HK-2 (cell line): ENCODE data around the gene CHRNB1.

Source experiments
- DNase-seq: peaks from one replicate; pipeline ENCODE4 v3.0.0-alpha.2; 2018; ENCODE audit not compliant: unreplicated experiment

The CHRNB1 gene

DNA sequence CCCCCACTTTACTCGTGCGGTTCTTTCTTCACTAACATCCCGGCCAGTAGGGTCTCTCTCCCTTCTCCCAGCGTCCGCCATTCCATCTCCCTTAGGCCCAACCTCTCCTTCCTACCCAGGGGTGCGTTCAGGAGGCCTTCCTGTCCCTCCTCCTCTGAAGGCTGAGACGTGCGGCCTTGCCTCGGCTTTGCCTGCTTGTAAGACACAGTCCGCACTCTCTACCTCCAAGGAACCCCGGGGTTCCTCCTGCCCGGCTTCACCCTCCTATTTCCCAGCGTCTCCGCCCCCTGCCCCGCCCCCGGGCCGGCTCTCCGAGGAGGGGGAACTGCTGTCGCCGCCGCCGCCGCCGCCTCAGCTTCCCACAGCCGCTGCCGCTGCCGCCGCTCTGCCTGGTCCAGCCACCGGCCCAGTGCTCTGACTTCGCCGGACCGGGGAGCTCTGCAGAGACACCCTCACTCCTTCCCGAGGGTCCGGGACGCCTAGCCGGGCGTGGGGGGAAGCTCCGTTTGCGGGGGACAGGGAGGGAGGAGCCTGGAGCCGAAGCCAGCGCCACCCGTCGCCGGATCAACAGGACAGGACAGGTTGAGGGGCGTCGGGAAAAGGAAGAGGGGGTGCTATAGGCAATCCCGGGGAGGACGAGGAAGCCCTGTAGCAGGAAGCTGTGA is 6.8 kb upstream of the CHRNB1 start:
- DNase-seq, result no peak

DNA sequence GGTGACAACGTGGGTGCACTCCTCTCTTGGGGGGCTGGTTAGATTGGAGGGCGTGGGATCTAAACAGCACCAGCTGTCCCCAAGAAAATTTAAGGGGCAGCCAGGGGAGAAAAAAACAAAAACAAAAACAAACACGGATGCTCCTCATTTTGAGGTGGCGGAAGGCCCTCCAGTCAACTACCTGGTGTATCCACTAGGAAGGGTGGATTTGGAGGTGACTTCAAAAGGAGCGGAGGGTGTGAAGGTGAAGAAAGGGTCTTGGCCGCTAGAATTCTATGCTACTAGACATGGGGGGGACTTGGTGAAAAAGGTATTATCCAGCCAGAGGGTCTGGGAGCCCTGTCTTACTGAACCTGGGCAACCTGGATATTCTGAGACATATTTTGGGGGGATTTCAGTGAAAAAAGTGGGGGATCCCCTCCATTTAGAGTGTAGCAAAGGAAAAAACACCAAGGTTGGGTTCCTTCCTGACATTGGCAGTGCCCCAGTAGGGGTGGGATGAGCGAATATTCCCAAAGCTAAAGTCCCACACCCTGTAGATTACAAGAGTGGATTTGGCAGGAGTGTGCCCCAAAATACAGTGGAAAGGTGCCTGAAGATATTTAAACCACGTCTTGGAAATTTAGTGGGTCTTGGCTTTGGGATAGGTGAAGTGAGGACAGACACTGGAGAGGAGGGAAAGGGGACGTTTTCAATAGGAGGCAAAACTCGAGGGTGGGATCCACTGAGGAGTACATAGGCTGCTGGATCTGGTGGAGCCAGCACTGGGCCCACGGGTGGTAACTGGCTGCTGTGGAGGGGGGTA is 6.0 kb upstream of the CHRNB1 start:
- no peak for DNase-seq

DNA sequence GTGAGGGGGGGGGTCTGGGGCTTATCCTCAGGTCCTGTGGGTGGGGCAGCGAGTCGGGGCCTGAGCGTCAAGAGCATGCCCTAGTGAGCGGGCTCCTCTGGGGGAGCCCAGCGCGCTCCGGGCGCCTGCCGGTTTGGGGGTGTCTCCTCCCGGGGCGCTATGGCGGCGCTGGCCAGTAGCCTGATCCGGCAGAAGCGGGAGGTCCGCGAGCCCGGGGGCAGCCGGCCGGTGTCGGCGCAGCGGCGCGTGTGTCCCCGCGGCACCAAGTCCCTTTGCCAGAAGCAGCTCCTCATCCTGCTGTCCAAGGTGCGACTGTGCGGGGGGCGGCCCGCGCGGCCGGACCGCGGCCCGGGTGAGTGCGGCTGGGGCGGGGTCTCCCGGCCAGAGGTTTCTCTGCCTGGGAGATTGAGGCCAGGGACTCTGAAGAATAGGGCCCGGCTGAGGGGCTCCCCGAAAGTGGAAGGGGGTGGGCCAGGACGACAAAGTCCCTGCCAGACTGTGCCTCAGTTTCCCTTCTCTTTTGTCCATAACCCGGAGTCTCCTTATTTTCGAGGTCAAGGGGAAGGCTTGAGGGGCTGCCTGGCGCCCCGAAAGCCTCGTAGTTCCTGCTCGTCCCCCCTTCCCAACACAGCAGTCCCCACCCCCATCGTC is 5.3 kb upstream of the CHRNB1 start, which contains the start of gene FGF11:
FGF11 (plus strand) TSS at position 51 of the 651 bp plus-strand sequence; CDS start at position 160, 109 bp downstream.
- no peak for DNase-seq

DNA sequence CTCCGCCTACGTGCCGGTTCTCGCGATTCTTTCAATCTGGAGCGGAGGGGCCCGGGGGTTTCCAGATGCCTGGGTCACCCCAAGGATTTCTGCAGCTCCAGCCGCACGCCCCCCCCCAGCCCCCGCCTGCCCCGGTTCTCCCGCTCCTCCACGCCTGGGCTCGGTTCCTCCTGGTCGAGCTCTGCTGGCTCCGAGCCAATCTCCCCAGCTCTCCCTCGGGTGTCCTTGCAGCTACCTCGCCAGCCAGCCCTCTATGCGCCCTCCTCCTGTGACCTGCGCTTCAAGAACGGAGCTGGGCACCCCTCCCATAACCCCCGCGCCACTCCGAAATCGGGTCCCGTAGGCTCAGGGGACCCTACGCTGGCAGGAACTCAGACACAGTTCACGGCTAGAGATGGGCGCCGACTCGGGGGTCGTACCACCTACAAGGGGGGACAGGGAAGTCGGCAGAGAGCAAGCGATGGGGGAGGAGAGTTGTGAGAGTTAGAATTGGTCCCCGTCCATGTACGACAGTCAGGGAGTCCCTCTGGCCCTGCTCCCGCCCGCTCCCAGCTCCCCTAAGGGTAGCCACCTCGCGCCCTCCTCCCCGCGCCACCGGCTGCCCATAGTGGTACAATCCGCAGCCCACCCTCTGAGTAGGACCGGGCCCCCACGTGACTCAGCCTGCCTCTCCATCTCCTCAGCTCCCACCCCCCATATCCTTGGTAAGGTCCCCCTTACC is 4.6 kb upstream of the CHRNB1 start:
- DNase-seq, result peak; percentile 78

DNA sequence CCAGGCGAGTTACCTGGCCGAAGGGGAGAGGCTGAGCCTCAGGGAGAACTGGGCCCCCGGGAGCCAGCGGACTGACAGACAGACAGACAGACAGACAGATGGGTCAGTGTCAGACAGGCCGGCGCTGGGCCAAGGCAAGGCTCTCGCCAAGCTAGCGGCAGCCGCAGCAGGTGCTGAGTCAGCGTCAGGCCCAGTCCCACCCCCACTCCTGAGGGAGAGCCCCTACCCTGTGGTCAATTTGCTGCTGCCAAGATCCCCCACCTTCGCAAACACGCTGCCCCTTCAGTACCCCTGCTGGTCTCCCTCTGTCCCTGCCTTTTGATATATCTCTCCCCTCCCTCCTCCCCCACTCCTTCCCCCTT is 4.0 kb upstream of the CHRNB1 start:
- DNase-seq, result peak; percentile 85

DNA sequence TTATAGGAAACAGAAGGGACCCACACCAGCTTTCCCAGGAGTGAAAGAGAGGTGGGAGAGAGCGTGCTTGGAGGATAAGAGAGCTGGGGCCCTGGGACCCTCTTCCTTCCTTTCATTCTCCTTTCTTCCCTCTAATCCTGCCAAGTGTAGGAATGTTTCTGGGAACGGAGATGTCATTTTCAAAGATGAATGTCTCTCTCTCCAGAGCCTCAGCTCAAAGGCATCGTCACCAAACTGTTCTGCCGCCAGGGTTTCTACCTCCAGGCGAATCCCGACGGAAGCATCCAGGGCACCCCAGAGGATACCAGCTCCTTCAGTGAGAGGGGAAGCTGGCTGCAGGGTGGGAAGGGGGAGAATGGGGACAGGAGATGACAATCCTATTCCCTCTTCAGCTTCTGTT is 3.6 kb upstream of the CHRNB1 start:
- DNase-seq, result no peak

DNA sequence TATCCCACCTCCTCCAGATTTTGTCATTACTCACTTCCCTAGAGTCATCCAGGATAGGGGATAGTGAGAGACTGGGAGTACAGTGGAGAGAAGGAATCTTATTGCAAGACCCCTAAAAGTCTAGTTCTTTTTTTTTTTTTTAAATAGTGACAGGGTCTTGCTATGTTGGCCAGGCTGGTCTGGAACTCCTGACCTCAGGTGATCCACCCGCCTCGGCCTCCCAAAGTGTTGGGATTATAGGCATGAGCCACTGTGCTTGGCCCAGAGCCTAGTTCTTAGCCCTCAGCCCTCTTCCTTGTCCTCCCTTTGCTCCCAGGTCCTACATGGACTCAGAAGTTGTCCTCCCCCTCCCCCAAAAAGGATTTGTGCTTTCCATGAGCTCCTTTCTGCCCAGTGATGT is 2.7 kb upstream of the CHRNB1 start:
- DNase-seq, result no peak

DNA sequence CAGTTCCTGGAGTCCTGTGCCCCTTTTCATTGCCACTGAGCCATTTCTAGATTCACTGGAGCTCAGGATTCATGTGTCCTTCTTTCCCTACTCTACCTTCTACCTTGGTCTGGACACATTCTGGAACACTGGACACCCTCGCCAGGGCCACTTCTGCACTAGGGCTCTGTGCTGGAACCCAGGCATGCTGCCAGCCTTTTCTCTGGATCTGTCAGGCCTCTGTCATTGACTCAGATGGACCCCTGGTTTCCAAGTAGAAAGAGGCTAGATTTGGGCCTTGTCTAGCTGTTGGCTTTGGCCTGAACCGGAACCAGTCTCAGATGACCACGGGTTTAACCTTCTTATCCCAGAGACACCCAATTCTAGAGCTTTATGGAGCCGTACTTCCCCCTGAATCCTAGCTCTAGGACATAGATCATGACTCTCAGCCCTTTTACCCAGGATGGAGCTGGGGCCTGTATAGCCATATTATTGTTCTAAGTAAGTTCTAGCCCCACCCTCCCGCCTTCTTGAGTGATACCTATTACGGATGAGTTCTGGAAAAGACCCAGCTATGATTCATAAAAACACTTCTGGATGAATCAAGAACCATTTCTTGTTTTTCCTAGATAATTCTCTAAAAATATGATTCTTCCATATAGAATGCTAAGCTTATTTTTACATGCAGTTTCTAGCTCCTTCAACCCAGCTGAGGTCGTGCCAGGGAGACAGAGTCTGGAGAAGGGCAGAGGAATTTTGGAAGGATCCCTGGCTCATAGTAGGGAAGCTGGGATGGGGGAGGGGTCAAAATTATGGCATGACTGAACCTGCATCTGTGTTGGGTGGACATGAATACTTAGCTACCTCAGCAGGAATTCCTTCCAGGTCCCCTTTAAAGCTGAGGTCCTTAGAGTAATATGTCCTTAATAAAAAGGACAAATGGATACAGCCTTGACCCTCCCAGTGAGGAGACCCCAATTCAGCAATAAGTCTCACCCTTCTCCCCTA is 1.1 kb upstream of the CHRNB1 start:
- DNase-seq, result no peak

DNA sequence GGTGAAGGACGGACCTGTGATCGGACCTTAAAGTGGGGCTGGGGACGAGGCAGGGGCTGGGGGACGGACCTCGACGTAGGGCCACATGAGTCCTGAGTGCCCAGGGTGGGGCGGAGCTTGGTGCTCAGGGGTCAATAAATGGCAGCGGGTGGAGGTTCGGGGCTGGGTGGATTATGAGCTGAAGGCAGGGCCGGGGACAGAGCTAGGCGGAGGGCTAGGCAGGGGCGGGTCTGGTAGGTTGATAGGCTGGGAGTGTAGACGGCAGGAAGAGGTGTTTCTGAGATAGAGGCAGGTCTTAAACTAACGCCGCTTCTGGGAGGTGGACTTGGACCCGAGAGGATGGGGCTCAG is 733 bp downstream of the CHRNB1 start:
- peak; percentile 49 for DNase-seq

DNA sequence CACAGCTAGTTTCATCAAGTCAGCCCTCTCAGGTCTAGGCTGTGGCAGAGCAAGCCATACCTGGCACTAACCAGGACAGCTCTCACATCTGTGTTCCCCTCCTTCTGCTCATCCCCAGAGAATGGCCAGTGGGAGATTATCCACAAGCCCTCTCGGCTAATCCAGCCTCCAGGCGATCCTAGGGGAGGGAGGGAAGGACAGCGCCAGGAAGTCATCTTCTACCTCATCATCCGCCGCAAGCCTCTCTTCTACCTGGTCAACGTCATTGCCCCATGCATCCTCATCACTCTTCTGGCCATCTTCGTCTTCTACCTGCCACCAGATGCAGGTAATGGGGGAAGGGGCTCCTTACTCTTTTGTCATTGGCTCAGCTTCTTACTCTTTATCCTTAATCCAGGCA is 3.6 kb downstream of the CHRNB1 start:
- no peak for DNase-seq

DNA sequence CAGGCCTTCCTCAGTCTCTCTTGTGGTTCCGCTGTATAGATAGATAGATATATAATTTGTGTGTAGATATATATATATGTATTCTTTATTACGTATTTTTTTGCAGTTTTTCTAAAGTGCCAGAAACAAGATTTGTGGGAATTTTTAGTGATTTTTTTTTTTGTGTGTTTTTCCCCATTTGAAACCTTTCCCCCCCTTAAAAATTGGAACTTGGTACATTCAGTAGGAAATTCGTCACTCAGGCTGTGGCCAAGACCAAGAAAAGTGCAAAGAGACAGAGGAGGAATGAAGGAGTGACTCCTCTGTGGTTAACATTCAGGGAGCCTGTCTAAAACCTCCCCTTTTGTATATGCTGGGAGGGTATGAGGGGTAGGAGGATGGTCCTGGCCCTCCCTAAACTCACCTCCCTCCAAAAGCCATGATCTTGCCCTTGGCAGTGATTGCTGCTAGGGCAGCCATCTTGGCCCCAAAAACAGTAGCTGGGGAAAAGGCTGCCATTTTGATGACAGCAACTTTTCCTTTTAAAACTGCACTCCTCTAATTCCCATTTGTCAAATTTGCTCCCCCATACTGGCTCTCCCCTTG is 15.2 kb downstream of the CHRNB1 start:
- no peak for DNase-seq

DNA sequence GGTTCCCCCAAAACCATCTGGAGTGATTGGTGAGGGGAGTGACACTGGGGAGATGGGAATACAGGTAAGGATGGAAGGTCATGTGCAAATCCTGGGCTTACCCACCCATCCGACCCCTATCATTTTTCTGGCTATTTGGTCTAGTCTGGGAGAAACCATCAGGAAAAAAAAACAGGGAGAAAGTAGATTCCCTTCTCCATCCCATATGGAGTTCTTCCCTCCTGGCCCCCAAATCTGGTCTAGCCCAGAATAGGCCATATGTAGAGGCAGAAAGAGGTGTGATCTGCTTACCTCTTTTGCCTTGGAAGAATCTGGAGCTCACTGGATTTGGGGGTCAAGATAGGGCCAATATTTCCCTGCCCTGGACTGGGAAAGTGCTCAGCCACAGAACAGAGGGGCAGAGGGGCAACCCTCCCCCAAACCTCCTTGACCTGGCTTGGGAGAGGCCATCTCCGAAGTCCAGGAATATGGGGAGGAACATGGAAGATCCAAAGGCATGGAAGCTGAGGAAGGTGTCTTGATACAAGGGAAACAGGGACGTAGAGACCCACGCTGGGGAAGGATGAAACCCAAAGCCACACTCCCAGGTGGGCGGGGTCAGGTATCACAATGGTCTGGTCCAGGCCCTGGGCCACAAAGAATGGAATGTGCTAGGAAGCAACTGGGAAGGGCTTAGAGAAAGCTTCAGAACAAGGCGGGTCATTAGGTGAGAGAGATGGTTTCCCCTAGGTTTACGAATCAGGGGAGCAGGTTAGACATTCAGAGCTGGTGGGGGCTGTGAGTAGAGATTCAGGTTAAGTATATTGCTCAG is 16.2 kb downstream of the CHRNB1 start:
- DNase-seq, result no peak

DNA sequence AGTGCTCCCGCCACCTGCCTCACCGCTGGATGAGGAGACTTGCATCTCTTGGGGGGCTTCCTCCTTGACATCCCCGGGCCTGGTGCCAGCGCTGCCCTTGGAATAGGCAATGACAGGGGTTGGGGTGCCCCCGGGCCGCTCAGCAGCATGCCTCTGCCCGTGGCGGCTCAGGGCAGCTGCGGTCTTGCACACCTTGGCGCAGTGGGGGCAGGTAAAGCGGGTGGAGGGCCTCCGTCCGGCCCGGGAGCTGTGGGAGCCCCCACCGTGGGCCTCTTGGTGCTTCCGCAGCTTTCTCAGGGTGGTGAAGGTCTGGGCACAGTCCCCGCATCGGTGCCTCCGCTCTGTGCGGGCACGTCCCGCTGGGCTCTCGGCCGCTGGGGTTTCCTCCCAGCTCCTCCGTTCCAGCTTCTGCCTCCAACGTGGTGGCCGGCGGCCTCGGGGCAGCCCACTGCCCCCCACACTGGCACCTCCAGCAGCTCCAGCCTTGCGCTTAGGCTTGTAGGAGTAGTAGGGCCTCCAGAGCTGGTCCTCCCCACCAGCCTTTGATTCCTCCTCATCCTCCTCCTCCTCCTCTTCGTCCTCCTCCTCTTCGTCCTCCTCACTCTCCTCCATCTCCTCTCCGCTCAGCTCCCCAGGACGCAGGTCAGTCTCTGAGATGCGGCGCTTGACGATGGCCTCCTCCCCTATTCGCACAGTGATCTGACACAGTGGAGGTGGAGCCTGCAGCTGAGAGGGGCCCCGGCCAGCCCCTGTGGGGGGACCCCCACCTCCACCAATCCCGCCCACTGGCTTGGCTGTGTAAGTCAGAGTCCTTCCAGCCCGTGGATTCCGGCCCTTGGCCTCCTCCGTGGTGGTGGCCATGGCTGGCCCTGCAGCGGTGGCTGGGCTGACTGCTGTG is 17.9 kb downstream of the CHRNB1 start:
- DNase-seq, result no peak

DNA sequence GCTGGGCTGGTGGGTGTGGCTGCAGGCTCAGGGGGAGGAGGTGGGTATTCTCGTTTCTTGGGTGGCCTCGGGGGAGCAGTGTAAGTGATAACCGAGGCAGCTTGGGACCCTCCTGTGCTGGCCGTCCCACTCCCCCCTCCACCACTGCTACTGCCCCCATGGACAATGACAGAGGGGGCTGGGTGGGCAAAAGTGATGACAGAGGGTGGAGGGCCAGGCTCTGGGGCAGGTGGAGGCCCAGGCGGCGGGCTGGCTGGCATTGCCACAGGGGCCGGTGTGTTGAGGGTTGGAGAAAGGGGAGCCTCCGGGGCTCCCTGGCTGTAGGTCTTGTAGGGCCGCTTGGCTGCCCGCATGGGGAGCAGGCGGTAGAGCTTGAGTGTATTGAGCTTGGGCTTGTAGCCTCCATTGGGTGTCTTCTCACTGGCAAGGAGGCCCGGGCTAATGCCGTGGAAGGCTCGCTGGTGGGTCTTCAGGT is 18.5 kb downstream of the CHRNB1 start:
- DNase-seq, result no peak

DNA sequence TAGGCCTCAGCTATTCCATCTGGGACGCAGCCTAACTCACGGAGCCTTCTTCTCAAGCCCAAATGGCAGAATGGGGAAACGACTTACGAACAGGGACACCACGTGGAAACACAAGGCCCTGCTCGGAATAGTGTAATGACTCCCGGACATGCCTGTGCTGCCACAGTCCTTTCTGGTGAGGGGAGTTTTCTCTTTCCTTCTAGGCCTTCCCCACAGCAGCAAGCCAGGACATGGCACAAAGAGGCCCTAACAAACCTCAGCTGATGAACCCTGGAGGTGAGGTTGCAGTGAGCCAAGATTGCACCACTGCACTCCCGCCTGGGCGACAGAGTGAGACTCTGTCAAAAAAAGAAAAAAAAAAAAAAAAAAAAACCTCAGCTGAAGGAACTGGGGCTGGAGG is 19.2 kb downstream of the CHRNB1 start:
- no peak for DNase-seq

DNA sequence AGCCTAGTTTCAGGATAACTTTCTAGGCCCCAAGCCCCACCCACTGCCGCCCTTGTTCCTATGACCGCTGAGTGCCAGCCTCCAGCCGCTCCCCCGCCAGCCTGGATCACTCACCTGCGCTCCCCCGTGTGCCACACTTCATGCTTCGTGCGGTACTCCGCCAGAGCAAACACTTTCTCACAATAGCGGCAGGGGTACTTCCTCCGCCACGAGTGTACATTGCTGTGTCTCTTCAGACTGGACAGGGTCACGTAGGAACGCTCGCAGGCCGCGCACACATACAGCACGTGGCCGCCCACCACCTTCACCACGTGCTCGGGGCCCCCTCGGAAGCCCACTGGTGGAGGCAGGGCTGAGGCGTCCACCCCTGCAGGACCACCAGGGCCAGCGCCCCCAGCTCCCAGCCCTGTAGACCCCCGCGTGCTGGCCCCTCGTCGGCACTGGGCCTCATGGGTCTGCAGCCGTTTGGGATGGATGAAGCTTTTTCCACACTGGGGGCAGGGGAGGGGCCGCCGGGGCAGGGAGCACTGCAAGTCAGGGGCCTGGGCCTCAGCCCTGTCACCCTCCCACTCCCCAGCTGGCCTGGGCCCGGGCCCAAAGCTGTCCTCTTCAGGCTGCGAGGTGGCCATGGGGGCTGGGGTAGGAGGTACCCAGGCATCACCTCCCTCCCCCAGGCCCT is 20.9 kb downstream of the CHRNB1 start:
- no peak for DNase-seq

DNA sequence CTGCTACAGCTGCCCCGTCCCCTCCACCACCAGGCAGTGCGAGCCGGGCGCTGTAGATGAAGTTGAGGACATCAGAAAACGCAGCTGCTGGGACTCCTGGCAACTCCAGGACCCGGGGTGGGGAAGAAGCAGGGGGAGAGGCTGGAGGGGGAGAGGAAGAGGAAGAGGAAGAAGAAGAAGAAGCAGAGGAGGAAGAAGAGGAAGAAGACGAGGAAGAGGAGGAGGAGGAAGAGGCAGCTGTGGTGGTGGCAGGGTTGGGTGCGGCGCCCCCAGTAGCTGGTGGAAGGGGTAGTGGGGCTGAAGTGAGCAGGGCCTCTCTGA is 21.4 kb downstream of the CHRNB1 start:
- DNase-seq, result no peak

DNA sequence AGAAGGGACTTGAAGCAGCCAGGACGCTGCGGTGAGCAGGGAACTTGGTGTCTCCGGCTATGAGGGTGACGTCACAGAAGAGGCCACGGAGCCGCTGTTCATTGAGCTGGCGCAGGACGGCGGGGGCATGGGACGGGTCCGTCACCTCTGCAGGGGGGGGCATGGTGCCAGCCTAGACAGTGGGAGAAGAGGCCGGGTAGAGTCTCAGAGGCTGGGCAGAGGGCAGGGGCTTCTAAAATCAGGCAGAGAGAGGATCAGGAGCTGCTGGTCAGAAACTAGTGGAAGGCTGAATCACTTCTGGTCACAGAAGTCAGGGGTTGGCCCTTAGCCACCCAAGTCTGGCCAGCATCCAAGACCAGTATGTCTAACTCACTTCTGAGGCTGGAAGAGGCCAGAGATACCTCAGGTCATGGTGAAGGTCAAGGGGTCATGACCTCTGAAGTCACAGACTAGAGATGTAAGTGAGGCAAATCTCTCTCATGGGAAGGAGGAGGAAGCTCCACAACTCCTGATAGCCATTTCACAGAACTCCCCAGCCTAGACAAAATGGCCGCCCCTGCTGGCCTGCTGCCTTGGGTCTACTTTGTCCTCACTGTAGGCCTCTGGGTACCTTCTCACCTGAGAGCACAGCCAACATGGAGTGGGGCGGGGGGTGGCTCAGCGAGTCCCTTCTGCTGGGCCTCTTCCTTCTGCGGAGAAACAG is 21.9 kb downstream of the CHRNB1 start:
- peak; percentile 44 for DNase-seq
